Ovary (tissue), 3 donors: ENCODE results near the gene TBX21.

ENCODE experiments used
- EP300 ChIP-seq: sonication (generic); formaldehyde crosslinking; IDR thresholded peaks from one replicate; pipeline ENCODE4 v1.6.1; 2017; ENCODE audit warnings: antibody characterized with exemption
- POLR2A ChIP-seq: fragments of 450-650 bp; IDR thresholded peaks from one replicate; pipeline ENCODE4 v1.6.1; 2017; ENCODE audit warnings: antibody characterized with exemption, mild to moderate bottlenecking, moderate library complexity
- TF ChIP-seq, protein P1 (sequence below), 3 donors: fragments of 450-650 bp in 2 of 3; fragments of 200-600 bp in 1 of 3; IDR thresholded peaks; one replicate each; pipeline versions ENCODE4 v1.5.1 to v1.8.0; 2016 to 2022; ENCODE audit warnings: antibody characterized with exemption in 3 of 3, mild to moderate bottlenecking in 1 of 3
- donor health status: DM: no; HTN: no; CAD: no.

GRCh38 chr17:47715669-47716325, 17.2 kb upstream of the TBX21 start:
- TF ChIP-seq, protein P1, sequence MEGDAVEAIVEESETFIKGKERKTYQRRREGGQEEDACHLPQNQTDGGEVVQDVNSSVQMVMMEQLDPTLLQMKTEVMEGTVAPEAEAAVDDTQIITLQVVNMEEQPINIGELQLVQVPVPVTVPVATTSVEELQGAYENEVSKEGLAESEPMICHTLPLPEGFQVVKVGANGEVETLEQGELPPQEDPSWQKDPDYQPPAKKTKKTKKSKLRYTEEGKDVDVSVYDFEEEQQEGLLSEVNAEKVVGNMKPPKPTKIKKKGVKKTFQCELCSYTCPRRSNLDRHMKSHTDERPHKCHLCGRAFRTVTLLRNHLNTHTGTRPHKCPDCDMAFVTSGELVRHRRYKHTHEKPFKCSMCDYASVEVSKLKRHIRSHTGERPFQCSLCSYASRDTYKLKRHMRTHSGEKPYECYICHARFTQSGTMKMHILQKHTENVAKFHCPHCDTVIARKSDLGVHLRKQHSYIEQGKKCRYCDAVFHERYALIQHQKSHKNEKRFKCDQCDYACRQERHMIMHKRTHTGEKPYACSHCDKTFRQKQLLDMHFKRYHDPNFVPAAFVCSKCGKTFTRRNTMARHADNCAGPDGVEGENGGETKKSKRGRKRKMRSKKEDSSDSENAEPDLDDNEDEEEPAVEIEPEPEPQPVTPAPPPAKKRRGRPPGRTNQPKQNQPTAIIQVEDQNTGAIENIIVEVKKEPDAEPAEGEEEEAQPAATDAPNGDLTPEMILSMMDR (IDR thresholded peaks at IDR 0.05): no peak
- TF ChIP-seq POLR2A (no peak), EP300 (no peak)
